Chondrocyte (in vitro differentiated cells): ENCODE results near the gene TMEM248. TPM values are rescaled to one million over a fixed set of nuclear protein-coding genes. Genes with fewer than 3 reads are reported as not detected.

Experiments
- DNase-seq: peaks from one replicate; pipeline ENCODE4 v3.0.0; 2021; ENCODE audit warnings: mixed read lengths, low spot score
- H3K27ac Mint-ChIP-seq: one replicate; pipeline ENCODE4 v1.8.0; 2021; ENCODE audit warnings: mild to moderate bottlenecking, moderate library complexity, mixed read lengths; ENCODE audit not compliant: unreplicated experiment
- H3K27me3 Mint-ChIP-seq: 2 replicates; pipeline ENCODE4 v1.8.0; 2021; ENCODE audit warnings: low read depth, mixed read lengths
- H3K36me3 Mint-ChIP-seq: 2 replicates; pipeline ENCODE4 v1.8.0; 2021; ENCODE audit warnings: low read depth, mixed read lengths
- H3K4me1 Mint-ChIP-seq: 2 replicates; pipeline ENCODE4 v1.8.0; 2021; ENCODE audit warnings: low read depth, mild to moderate bottlenecking, mixed read lengths
- H3K4me3 Mint-ChIP-seq: one replicate; pipeline ENCODE4 v1.8.0; 2021; ENCODE audit warnings: mild to moderate bottlenecking, moderate library complexity, mixed read lengths; ENCODE audit not compliant: unreplicated experiment
- H3K9me3 Mint-ChIP-seq: 2 replicates; pipeline ENCODE4 v1.8.0; 2021; ENCODE audit warnings: low read depth, mixed read lengths
- CTCF ChIP-seq: fragments of 200-600 bp; sonication (generic); IDR thresholded peaks from 2 replicates; pipeline ENCODE4 v1.5.0; 2021; ENCODE audit warnings: antibody characterized with exemption, mild to moderate bottlenecking, moderate library complexity
- total RNA-seq: library from RNA; stranded (reverse); gene quantifications from 3 replicates; pipeline ENCODE4 v1.2.1, GENCODE V29; 2021

Gene TMEM248
- total RNA-seq, 1 donor from 2014 or later: 83.0 TPM

GRCh38 chr7:66952343-66953043, 31.5 kb downstream of the TMEM248 start:
- H3K4me3 Mint-ChIP-seq: no peak overlapping the region
- H3K4me1 Mint-ChIP-seq: peaks cover 32% of the 10 kb centered on the region
- H3K27ac Mint-ChIP-seq: peak overlapping the region; percentile 46
- no peaks in the 10 kb centered on the region for H3K27me3 Mint-ChIP-seq
- no peak for TF ChIP-seq CTCF
- no peak for DNase-seq
- H3K36me3 Mint-ChIP-seq: peaks cover 19% of the 10 kb centered on the region
- H3K9me3 Mint-ChIP-seq: no peaks in the 10 kb centered on the region

- Mint-ChIP-seq H3K27ac (peak overlapping the region; percentile 46), H3K4me3 (no peak overlapping the region), H3K27me3 (no peaks in the 10 kb centered on the region), H3K9me3 (no peaks in the 10 kb centered on the region), H3K4me1 (peaks cover 37% of the 10 kb centered on the region), H3K36me3 (peaks cover 19% of the 10 kb centered on the region)
- no peak for DNase-seq
- no peak for TF ChIP-seq CTCF
Observed at GRCh38 chr7:66953044-66953427, 32.0 kb downstream of the TMEM248 start.

GRCh38 chr7:66957595-66958290, 36.7 kb downstream of the TMEM248 start:
- peaks cover 27% of the 10 kb centered on the region for H3K4me1 Mint-ChIP-seq
- DNase-seq: no peak
- H3K36me3 Mint-ChIP-seq: peaks cover 16% of the 10 kb centered on the region
- no peaks in the 10 kb centered on the region for H3K9me3 Mint-ChIP-seq
- H3K4me3 Mint-ChIP-seq: no peak overlapping the region
- peak overlapping the region; percentile 90 for H3K27ac Mint-ChIP-seq
- TF ChIP-seq CTCF: no peak
- no peaks in the 10 kb centered on the region for H3K27me3 Mint-ChIP-seq

GRCh38 chr7:66958538-66959350, 37.7 kb downstream of the TMEM248 start:
- Mint-ChIP-seq H3K9me3 (no peaks in the 10 kb centered on the region), H3K27ac (peak overlapping the region; percentile 51), H3K4me1 (peaks cover 22% of the 10 kb centered on the region), H3K27me3 (no peaks in the 10 kb centered on the region), H3K4me3 (no peak overlapping the region), H3K36me3 (peaks cover 15% of the 10 kb centered on the region)
- TF ChIP-seq CTCF: no peak
- DNase-seq: peak; percentile 32

- Mint-ChIP-seq H3K4me3 (no peak overlapping the region), H3K27ac (no peak overlapping the region), H3K27me3 (no peaks in the 10 kb centered on the region), H3K9me3 (no peaks in the 10 kb centered on the region), H3K36me3 (peaks cover 10% of the 10 kb centered on the region), H3K4me1 (peaks cover 30% of the 10 kb centered on the region)
- TF ChIP-seq CTCF: no peak
- DNase-seq: peak; percentile 17
Observed at GRCh38 chr7:66960192-66960591, 39.2 kb downstream of the TMEM248 start.
